ENCODE results near the gene PROSER2.

The PROSER2 gene

GRCh38 chr10:11918384-11918783 is 95.2 kb downstream of the PROSER2 start:
- Histone ChIP-seq H3K4me2 (ENCODE audit: low read length) (no peak overlapping the region), H4K20me1 (ENCODE audit: insufficient read depth, low read length) (no peaks in the 10 kb centered on the region), H3K27me3 (ENCODE audit: low read depth, low read length) (no peaks in the 10 kb centered on the region), H3K36me3 (replicated peaks; ENCODE audit: low read depth, low read length) (peaks cover 11% of the 10 kb centered on the region), H2AFZ (ENCODE audit: low read depth, low read length) (no peak overlapping the region), H3K4me3 (ENCODE audit: low read length) (no peak overlapping the region), H3K79me2 (ENCODE audit: low read length) (no peaks in the 10 kb centered on the region), H3K27ac (ENCODE audit: low read length) (no peak overlapping the region), H3K4me1 (ENCODE audit: low read length) (no peaks in the 10 kb centered on the region), H3K9ac (ENCODE audit: low read length) (no peak overlapping the region), H3K9me3 (ENCODE audit: insufficient read depth, low read length) (no peaks in the 10 kb centered on the region)
- no peak for TF ChIP-seq EZH2phosphoT487 (IDR thresholded peaks at IDR 0.05; ENCODE audit: low read depth)
- TF ChIP-seq, protein P1, sequence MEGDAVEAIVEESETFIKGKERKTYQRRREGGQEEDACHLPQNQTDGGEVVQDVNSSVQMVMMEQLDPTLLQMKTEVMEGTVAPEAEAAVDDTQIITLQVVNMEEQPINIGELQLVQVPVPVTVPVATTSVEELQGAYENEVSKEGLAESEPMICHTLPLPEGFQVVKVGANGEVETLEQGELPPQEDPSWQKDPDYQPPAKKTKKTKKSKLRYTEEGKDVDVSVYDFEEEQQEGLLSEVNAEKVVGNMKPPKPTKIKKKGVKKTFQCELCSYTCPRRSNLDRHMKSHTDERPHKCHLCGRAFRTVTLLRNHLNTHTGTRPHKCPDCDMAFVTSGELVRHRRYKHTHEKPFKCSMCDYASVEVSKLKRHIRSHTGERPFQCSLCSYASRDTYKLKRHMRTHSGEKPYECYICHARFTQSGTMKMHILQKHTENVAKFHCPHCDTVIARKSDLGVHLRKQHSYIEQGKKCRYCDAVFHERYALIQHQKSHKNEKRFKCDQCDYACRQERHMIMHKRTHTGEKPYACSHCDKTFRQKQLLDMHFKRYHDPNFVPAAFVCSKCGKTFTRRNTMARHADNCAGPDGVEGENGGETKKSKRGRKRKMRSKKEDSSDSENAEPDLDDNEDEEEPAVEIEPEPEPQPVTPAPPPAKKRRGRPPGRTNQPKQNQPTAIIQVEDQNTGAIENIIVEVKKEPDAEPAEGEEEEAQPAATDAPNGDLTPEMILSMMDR (IDR thresholded peaks at IDR 0.05; ENCODE audit: low read depth, low read length): no peak

GRCh38 chr10:11919271-11919670 is 96.1 kb downstream of the PROSER2 start:
- Histone ChIP-seq H3K4me1 (ENCODE audit: low read length) (no peaks in the 10 kb centered on the region), H3K27ac (ENCODE audit: low read length) (no peak overlapping the region), H3K9ac (ENCODE audit: low read length) (no peak overlapping the region), H3K79me2 (ENCODE audit: low read length) (no peaks in the 10 kb centered on the region), H3K9me3 (ENCODE audit: insufficient read depth, low read length) (no peaks in the 10 kb centered on the region), H4K20me1 (ENCODE audit: insufficient read depth, low read length) (no peaks in the 10 kb centered on the region), H3K4me3 (ENCODE audit: low read length) (no peak overlapping the region), H3K27me3 (ENCODE audit: low read depth, low read length) (no peaks in the 10 kb centered on the region), H3K4me2 (ENCODE audit: low read length) (no peak overlapping the region), H2AFZ (ENCODE audit: low read depth, low read length) (no peak overlapping the region), H3K36me3 (replicated peaks; ENCODE audit: low read depth, low read length) (peaks cover 11% of the 10 kb centered on the region)
- TF ChIP-seq, protein P1 (IDR thresholded peaks at IDR 0.05; ENCODE audit: low read depth, low read length): no peak
- TF ChIP-seq EZH2phosphoT487 (IDR thresholded peaks at IDR 0.05; ENCODE audit: low read depth): no peak

Data from OCI-LY3 (cell line).